ENCODE results near the gene ZNF697. TPM values are rescaled to one million over a fixed set of nuclear protein-coding genes. Genes with fewer than 3 reads are reported as not detected.

ZNF697 gene
- total and polyA plus RNA-seq, 9 of the 15 experiments (the other 6 are each of a cell fraction or from before 2014, with no cell fraction given): 2.1 to 13.6 (median 8.3) TPM

- TF ChIP-seq TOE1 (IDR thresholded peaks at IDR 0.05; ENCODE audit: borderline replicate concordance): no peak
- no peak for TF ChIP-seq TOE1 (CRISPR knock-in tag; IDR thresholded peaks at IDR 0.05; ENCODE audit: borderline replicate concordance, low read depth)
- TF ChIP-seq PHB (CRISPR knock-in tag; IDR thresholded peaks at IDR 0.05): no peak
- TF ChIP-seq ZBTB9 (CRISPR knock-in tag; IDR thresholded peaks at IDR 0.05): no peak
- TF ChIP-seq NFYB (IDR thresholded peaks at IDR 0.05; ENCODE audit: extremely low read depth, insufficient read length): no peak
- TF ChIP-seq, protein P1, sequence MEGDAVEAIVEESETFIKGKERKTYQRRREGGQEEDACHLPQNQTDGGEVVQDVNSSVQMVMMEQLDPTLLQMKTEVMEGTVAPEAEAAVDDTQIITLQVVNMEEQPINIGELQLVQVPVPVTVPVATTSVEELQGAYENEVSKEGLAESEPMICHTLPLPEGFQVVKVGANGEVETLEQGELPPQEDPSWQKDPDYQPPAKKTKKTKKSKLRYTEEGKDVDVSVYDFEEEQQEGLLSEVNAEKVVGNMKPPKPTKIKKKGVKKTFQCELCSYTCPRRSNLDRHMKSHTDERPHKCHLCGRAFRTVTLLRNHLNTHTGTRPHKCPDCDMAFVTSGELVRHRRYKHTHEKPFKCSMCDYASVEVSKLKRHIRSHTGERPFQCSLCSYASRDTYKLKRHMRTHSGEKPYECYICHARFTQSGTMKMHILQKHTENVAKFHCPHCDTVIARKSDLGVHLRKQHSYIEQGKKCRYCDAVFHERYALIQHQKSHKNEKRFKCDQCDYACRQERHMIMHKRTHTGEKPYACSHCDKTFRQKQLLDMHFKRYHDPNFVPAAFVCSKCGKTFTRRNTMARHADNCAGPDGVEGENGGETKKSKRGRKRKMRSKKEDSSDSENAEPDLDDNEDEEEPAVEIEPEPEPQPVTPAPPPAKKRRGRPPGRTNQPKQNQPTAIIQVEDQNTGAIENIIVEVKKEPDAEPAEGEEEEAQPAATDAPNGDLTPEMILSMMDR (IDR thresholded peaks at IDR 0.05 in 2 of 3, conservative IDR thresholded peaks at IDR 0.05 in 1 of 3; ENCODE audit: insufficient read depth in 2 of 3, low read depth in 1 of 3, low read length in 3 of 3): no peak
- no peak for TF ChIP-seq ZFPM2 (CRISPR knock-in tag; IDR thresholded peaks at IDR 0.05)
Measured at GRCh38 chr1:119683893-119684292, 35.8 kb upstream of the ZNF697 start (continued).

DNA sequence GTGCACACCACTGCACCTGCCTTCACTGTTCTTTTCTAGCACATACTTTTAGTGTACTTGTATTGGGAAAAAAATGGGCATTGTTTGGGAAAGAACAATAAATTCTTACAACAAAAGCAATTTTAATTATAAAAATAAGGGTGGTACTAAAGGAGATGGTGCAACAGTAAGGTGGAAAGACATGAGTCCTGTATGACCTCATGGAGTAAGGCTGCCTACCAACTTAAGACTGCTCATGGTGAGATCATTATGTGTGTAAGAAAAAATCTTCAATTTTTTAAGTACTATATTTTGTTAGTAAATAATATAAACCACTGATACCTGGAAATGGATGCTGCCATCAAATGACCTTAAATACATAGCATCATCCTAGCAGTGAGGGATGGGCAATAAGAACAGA is 34.1 kb upstream of the ZNF697 start:
- no peaks in the 10 kb centered on the region for H3K79me2 ChIP-seq (ENCODE audit: control insufficient read depth, insufficient read depth, low read length)
- DNase-seq (ENCODE audit: extremely low read depth in 1 of 4, low spot score in 3 of 4) (no peak), ATAC-seq (no peak), FAIRE-seq (no peak)
- ChIA-PET POLR2A (no interaction called here), CTCF (ENCODE audit: low intra/inter-chr PET ratio) (no interaction called here)
- H3K9ac ChIP-seq (ENCODE audit: insufficient read depth in 1 of 2, low read depth in 2 of 2, low read length in 2 of 2): no peak overlapping the region
- H3K4me1 ChIP-seq (replicated peaks in 1 of 2; ENCODE audit: control insufficient read depth in 2 of 2, insufficient read depth in 2 of 2, low read length in 2 of 2): no peaks in the 10 kb centered on the region
- H3K27ac ChIP-seq (ENCODE audit: extremely low read depth, low read depth, low read length): no peak overlapping the region
- no peak overlapping the region for H2AFZ ChIP-seq (ENCODE audit: low read depth, low read length)
- no peaks in the 10 kb centered on the region for H3K9me1 ChIP-seq (ENCODE audit: control insufficient read depth, insufficient read depth, low read length)
- H4K20me1 ChIP-seq (replicated peaks; ENCODE audit: control insufficient read depth, insufficient read depth, low read length): no peaks in the 10 kb centered on the region
- no peak overlapping the region for H3K4me2 ChIP-seq (ENCODE audit: insufficient read depth, low read length)
- no TSS peak for BruUV-seq (replicated peaks)
- H3K36me3 ChIP-seq (ENCODE audit: control insufficient read depth, insufficient read depth, low read length): no peaks in the 10 kb centered on the region
- H3K4me3 ChIP-seq: no peak overlapping the region
- intact Hi-C loops (cut with micrococcal nuclease) (no loop called here), in situ Hi-C loops (cut with MboI) (no loop called here)
- H3K27me3 ChIP-seq (ENCODE audit: control insufficient read depth in 2 of 2, insufficient read depth in 2 of 2, low read length in 2 of 2): peaks cover 0 to 5% of the 10 kb centered on the region in 2 experiments; a peak in 1 of 5 replicates
- H3K9me3 ChIP-seq (replicated peaks; ENCODE audit: control insufficient read depth, insufficient read depth, low read depth, low read length): no peaks in the 10 kb centered on the region
- TF ChIP-seq TRIM28 (IDR thresholded peaks at IDR 0.05) (no peak), E2F5 (CRISPR knock-in tag; IDR thresholded peaks at IDR 0.05) (no peak), ZHX1 (conservative IDR thresholded peaks at IDR 0.05; ENCODE audit: low read length) (no peak), ELF4 (CRISPR knock-in tag; IDR thresholded peaks at IDR 0.05) (no peak), POLR2B (IDR thresholded peaks at IDR 0.05; ENCODE audit: low read depth, partially characterized antibody) (no peak), PCBP1 (IDR thresholded peaks at IDR 0.05; ENCODE audit: low read depth, low read length, poor library complexity, severe bottlenecking) (no peak), MTF1 (CRISPR knock-in tag; IDR thresholded peaks at IDR 0.05; ENCODE audit: borderline replicate concordance) (no peak), MCM3 (IDR thresholded peaks at IDR 0.05) (no peak), PRPF4 (IDR thresholded peaks at IDR 0.05; ENCODE audit: insufficient read depth, low read depth, low read length, poor library complexity, severe bottlenecking) (no peak), ETV5 (CRISPR knock-in tag; IDR thresholded peaks at IDR 0.05; ENCODE audit: low read depth) (no peak)
